Smooth muscle cell (in vitro differentiated cells): ENCODE data around the gene IL1A. TPM values are rescaled to one million over a fixed set of nuclear protein-coding genes. Genes with fewer than 3 reads are reported as not detected.

Experiments
- DNase-seq: peaks from one replicate; lab custom pipeline; 2025; ENCODE audit not compliant: unreplicated experiment; lab: John Stamatoyannopoulos, UW
- H2AFZ ChIP-seq: fragments of 200-600 bp; sonication (generic); 2 replicates; pipeline ENCODE4 v1.6.0; 2016; ENCODE audit warnings: antibody characterized with exemption, low read depth, mild to moderate bottlenecking
- H3F3A ChIP-seq: fragments of 200-600 bp; sonication (generic); 2 replicates; pipeline ENCODE4 v1.6.0; 2017; ENCODE audit warnings: antibody characterized with exemption, low read depth
- H3K27ac ChIP-seq: fragments of 200-600 bp; sonication (generic); 2 replicates; pipeline ENCODE4 v1.5.1; 2016; ENCODE audit warnings: low read depth, mild to moderate bottlenecking
- H3K27me3 ChIP-seq: fragments of 200-600 bp; sonication (generic); 2 replicates; pipeline ENCODE4 v1.6.1; 2016; ENCODE audit warnings: low read depth, mild to moderate bottlenecking
- H3K36me3 ChIP-seq: fragments of 200-600 bp; sonication (generic); 2 replicates; pipeline ENCODE4 v1.5.1; 2016; ENCODE audit warnings: low read depth
- H3K4me1 ChIP-seq: fragments of 200-600 bp; sonication (generic); 2 replicates; pipeline ENCODE4 v1.5.1; 2016; ENCODE audit warnings: low read depth
- H3K4me2 ChIP-seq: fragments of 200-600 bp; sonication (generic); 2 replicates; pipeline ENCODE4 v1.6.0; 2016; ENCODE audit warnings: mild to moderate bottlenecking
- H3K4me3 ChIP-seq: fragments of 200-600 bp; sonication (generic); 2 replicates; pipeline ENCODE4 v1.5.1; 2016; ENCODE audit warnings: mild to moderate bottlenecking
- H3K79me2 ChIP-seq: fragments of 200-600 bp; sonication (generic); 2 replicates; pipeline ENCODE4 v1.6.0; 2016; ENCODE audit warnings: low read depth, mild to moderate bottlenecking
- H3K9ac ChIP-seq: fragments of 200-600 bp; sonication (generic); 2 replicates; pipeline ENCODE4 v1.6.0; 2016; ENCODE audit warnings: low read depth
- H3K9me3 ChIP-seq: fragments of 200-600 bp; sonication (generic); replicated peaks from 2 replicates; pipeline ENCODE4 v1.5.1; 2016; ENCODE audit warnings: low read depth
- H4K20me1 ChIP-seq: fragments of 200-600 bp; sonication (generic); 2 replicates; pipeline ENCODE4 v1.6.0; 2016; ENCODE audit warnings: low read depth
- WGBS: methylation state at CpG from one replicate; pipeline ENCODE4 v1.1.7; 2016; ENCODE audit warnings: low lambda C conversion rate; 5-methylcytosine and 5-hydroxymethylcytosine counted together
- polyA plus RNA-seq: library from polyadenylated mRNA; unstranded; fragments of >200 nt; fragmentation: Nextera tagmentation; extraction: Ambion mirVana; gene quantifications from 2 replicates; pipeline ENCODE4 v1.2.1, GENCODE V29; 2016
- total RNA-seq: library from RNA; depleted of rRNA; stranded (reverse); fragments of >200 nt; gene quantifications from 2 replicates; pipeline ENCODE4 v1.2.3, GENCODE V29; 2014
- TF ChIP-seq, protein P1 (sequence below): fragments of 200-600 bp; sonication (generic); IDR thresholded peaks from 2 replicates; pipeline ENCODE4 v1.5.1; 2017; ENCODE audit warnings: borderline replicate concordance, mild to moderate bottlenecking, antibody characterized with exemption; ENCODE audit not compliant: insufficient read depth, poor library complexity, severe bottlenecking

The IL1A gene
- total and polyA plus RNA-seq, 2 experiments from 2014 or later: 1.4 to 6.4 TPM

DNA sequence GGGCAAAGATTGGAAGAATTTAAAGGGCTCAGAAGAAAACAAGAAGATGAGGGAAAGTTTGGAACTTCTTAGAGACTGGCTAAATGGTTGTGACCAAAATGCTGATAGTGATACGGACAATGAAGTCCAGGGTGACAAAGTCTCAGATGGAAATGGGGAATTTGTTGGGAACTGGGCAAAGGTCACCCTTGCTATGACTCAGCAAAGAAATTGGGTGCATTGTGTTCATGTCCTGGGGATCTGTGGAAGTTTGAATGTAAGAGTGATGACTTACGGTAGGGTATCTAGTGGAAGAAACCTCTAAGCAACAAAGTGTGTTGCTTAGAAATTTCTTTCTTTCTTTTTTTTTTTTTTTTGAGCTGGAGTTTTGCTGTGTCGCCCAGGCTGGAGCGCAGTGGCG is 6.0 kb upstream of the IL1A start:
- WGBS: 94% methylated on average over 5 of the region's 5 CpGs
- H3F3A ChIP-seq: peaks cover 15% of the 10 kb centered on the region

DNA sequence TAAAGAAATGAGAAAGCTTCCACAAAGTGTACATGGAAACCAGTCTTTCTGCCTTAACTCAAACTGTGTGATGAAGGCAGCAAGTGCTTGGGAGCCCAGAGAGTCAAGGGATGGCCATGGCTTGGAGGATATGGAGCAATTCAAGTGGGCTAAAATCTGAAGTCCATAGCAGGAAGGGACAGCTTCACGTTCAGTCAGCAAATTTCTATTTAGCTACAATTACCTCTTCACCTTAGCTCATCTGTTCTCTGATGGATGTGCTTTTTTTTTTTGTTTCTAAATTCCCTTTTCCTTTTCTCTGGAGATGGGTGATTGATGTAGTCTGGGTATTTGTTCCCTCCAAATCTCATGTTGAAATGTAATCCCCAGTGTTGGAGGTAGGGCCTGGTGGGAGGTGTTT is 4.9 kb upstream of the IL1A start:
- no peak overlapping the region for H3K4me2 ChIP-seq
- H3K27me3 ChIP-seq: no peaks in the 10 kb centered on the region
- no peaks in the 10 kb centered on the region for H3K79me2 ChIP-seq
- 96% methylated on average over 1 of the region's 1 CpG for WGBS
- H3F3A ChIP-seq: peaks cover 15% of the 10 kb centered on the region
- H3K36me3 ChIP-seq: no peaks in the 10 kb centered on the region
- H3K4me3 ChIP-seq: no peak overlapping the region
- no peaks in the 10 kb centered on the region for H4K20me1 ChIP-seq
- DNase-seq: no peak
- H3K9ac ChIP-seq: no peak overlapping the region
- H2AFZ ChIP-seq: no peak overlapping the region
- TF ChIP-seq, protein P1, sequence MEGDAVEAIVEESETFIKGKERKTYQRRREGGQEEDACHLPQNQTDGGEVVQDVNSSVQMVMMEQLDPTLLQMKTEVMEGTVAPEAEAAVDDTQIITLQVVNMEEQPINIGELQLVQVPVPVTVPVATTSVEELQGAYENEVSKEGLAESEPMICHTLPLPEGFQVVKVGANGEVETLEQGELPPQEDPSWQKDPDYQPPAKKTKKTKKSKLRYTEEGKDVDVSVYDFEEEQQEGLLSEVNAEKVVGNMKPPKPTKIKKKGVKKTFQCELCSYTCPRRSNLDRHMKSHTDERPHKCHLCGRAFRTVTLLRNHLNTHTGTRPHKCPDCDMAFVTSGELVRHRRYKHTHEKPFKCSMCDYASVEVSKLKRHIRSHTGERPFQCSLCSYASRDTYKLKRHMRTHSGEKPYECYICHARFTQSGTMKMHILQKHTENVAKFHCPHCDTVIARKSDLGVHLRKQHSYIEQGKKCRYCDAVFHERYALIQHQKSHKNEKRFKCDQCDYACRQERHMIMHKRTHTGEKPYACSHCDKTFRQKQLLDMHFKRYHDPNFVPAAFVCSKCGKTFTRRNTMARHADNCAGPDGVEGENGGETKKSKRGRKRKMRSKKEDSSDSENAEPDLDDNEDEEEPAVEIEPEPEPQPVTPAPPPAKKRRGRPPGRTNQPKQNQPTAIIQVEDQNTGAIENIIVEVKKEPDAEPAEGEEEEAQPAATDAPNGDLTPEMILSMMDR: no peak
- H3K4me1 ChIP-seq: peaks cover 14% of the 10 kb centered on the region
- H3K9me3 ChIP-seq: no peaks in the 10 kb centered on the region
- no peak overlapping the region for H3K27ac ChIP-seq

More for the DNA sequence above, 6.0 kb upstream of the IL1A start:
- H3K27ac ChIP-seq: no peak overlapping the region
- H2AFZ ChIP-seq: no peak overlapping the region
- no peak for DNase-seq
- H4K20me1 ChIP-seq: no peaks in the 10 kb centered on the region
- H3K27me3 ChIP-seq: no peaks in the 10 kb centered on the region
- H3K36me3 ChIP-seq: no peaks in the 10 kb centered on the region
- H3K79me2 ChIP-seq: no peaks in the 10 kb centered on the region
- no peak overlapping the region for H3K4me2 ChIP-seq
- no peak overlapping the region for H3K9ac ChIP-seq
- H3K4me1 ChIP-seq: peaks cover 5% of the 10 kb centered on the region
- TF ChIP-seq, protein P1: no peak
- no peaks in the 10 kb centered on the region for H3K9me3 ChIP-seq
- no peak overlapping the region for H3K4me3 ChIP-seq

DNA sequence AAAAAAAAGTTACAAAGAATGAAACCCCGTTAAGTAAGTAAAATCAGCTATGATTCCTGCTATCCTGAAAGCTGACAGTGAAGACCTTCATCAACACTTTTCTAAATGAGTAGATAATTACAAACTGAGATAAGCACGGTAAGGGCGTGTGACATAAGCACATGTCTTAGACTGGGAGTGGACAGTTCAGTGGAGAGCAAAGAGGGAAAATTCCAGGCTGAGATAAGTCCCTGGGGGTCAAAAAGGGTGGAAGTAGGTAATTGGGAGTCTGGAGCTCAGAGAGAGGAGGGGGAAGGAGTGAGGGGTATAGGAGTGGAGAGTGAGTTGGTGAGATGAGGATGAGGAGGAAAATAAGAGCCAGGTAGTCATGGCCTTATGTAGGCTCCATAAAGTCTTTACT is 4.4 kb upstream of the IL1A start:
- Histone ChIP-seq H3K27ac (no peak overlapping the region), H3K9me3 (no peaks in the 10 kb centered on the region), H3K79me2 (no peaks in the 10 kb centered on the region), H4K20me1 (no peaks in the 10 kb centered on the region), H3K4me2 (no peak overlapping the region), H3K4me1 (peaks cover 15% of the 10 kb centered on the region), H3K4me3 (no peak overlapping the region), H2AFZ (no peak overlapping the region), H3K36me3 (no peaks in the 10 kb centered on the region), H3K9ac (no peak overlapping the region), H3F3A (peaks cover 9% of the 10 kb centered on the region), H3K27me3 (no peaks in the 10 kb centered on the region)
- TF ChIP-seq, protein P1: no peak
- no peak for DNase-seq
- whole genome bisulfite sequencing: 63% methylated on average over 3 of the region's 3 CpGs

DNA sequence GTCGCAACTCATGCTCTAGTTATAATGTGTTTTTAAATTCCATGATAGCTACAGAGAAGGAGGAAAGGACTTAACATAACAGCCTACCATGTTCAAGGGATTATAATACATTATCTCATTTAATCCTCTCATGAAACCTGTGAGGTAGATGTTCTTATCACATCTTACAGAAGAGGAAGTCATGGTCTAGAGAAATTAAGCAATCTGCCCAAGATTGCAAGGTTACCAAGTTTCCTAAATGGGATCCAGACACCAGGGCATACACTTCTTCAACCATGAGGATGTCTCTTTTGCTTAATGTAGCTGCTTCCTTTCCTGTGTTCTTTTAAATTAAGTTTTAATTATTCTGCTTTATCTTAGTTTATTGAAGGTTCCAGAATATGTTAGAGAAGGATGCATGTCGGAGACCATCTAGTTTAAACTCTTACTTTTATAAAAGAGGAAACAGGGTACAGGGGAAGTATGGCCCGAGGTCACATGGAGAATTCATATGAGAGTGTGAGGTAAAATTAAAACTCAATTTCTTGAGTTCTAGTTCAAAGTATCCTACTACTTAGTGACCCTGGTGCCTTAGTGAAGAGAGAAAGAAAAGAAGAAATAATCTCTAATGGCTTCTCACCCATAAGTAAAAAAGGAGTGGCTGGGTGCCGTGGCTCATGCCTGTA is 3.6 kb upstream of the IL1A start:
- Histone ChIP-seq H3F3A (peaks cover 1% of the 10 kb centered on the region), H3K79me2 (no peaks in the 10 kb centered on the region), H4K20me1 (no peaks in the 10 kb centered on the region), H2AFZ (no peak overlapping the region), H3K4me2 (no peak overlapping the region), H3K9ac (no peak overlapping the region), H3K4me3 (no peak overlapping the region), H3K9me3 (no peaks in the 10 kb centered on the region), H3K27me3 (no peaks in the 10 kb centered on the region), H3K36me3 (no peaks in the 10 kb centered on the region), H3K4me1 (peaks cover 18% of the 10 kb centered on the region), H3K27ac (no peak overlapping the region)
- 92% methylated on average over 4 of the region's 4 CpGs for WGBS
- TF ChIP-seq, protein P1: no peak
- no peak for DNase-seq
